ENCODE measurements around the gene UTS2R.

GRCh38 chr17:82327757-82328140 is 43.8 kb upstream of the UTS2R start:
- no peak for TF ChIP-seq FOS (IDR thresholded peaks at IDR 0.05; ENCODE audit: low read depth, low read length)
- no peak for TF ChIP-seq POLR2A (IDR thresholded peaks at IDR 0.05; ENCODE audit: low read depth, low read length)
- no peak for TF ChIP-seq MAZ (IDR thresholded peaks at IDR 0.05; ENCODE audit: borderline replicate concordance, low read depth, low read length)
- no peak for TF ChIP-seq RAD21 (IDR thresholded peaks at IDR 0.05; ENCODE audit: low read length)
- TF ChIP-seq CEBPB (IDR thresholded peaks at IDR 0.05; ENCODE audit: low read depth, low read length), result no peak
- no peak for TF ChIP-seq RFX5 (IDR thresholded peaks at IDR 0.05; ENCODE audit: low read depth, low read length)
- TF ChIP-seq, protein P1, sequence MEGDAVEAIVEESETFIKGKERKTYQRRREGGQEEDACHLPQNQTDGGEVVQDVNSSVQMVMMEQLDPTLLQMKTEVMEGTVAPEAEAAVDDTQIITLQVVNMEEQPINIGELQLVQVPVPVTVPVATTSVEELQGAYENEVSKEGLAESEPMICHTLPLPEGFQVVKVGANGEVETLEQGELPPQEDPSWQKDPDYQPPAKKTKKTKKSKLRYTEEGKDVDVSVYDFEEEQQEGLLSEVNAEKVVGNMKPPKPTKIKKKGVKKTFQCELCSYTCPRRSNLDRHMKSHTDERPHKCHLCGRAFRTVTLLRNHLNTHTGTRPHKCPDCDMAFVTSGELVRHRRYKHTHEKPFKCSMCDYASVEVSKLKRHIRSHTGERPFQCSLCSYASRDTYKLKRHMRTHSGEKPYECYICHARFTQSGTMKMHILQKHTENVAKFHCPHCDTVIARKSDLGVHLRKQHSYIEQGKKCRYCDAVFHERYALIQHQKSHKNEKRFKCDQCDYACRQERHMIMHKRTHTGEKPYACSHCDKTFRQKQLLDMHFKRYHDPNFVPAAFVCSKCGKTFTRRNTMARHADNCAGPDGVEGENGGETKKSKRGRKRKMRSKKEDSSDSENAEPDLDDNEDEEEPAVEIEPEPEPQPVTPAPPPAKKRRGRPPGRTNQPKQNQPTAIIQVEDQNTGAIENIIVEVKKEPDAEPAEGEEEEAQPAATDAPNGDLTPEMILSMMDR (conservative IDR thresholded peaks at IDR 0.05; ENCODE audit: low read depth, low read length), result no peak

Data from IMR-90 (cell line).